Left forelimb (tissue), 1 donor: Measurements from ENCODE around the gene ARPP21.

Source experiments
- DNase-seq: peaks from one replicate; pipeline ENCODE4 v3.0.0-alpha.2; 2018; ENCODE audit warnings: low spot score

Gene ARPP21

DNA sequence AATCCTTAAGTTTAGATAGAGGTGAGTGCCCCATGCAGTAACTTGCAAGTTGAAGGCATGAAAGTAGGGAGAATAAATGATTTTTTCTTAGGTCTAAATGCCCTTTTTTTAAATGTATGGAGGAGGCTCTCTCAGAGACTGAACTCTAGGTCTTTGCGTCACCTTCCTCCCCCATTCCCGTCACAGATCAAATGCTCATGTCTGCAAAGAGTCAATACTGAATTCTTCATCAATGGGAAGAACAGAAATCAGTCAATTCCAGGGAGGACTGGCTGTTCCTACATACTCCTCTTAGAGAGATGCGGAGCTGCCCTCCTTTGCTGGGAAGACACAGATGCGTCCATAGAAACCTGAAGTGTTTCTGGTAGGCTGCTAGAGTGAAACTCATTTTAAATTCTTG, 98.2 kb downstream of the ARPP21 start:
- DNase-seq: no peak

DNA sequence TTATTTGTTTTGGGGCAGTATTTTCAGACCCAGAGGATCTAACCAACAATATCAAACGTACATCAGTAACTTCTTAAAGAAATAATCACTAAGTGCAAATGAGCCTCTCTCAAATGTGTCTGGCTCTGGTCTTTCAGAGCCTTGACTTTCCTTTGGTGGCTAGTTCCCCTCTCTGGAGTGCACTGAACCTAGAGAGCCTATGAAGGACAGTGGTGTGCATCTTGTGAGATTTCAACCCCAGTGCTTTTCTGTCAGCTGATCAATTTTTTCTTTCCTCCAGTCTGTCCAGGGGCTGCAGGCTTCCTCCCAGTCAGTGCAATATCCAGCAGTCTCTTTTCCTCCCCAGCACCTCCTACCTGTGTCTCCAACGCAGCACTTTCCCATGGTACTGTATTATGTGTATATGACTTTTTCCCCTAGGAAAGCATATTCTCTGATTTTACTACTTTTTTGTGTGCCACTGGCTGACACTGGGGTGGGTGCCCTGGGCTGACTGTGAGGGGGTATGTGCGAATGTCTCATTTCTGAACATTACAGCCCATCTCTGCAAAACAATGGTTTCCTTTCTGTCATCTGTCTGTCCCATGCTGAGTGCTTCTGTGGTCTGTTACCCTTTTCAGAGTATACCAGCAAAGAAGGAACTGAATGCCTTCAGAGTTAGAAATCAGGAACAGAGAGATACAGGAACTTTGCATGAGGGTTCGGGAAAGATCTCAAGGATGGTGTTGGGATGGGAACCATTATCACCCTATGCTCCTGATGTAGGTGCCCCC, 98.8 kb downstream of the ARPP21 start:
- DNase-seq: no peak

DNA sequence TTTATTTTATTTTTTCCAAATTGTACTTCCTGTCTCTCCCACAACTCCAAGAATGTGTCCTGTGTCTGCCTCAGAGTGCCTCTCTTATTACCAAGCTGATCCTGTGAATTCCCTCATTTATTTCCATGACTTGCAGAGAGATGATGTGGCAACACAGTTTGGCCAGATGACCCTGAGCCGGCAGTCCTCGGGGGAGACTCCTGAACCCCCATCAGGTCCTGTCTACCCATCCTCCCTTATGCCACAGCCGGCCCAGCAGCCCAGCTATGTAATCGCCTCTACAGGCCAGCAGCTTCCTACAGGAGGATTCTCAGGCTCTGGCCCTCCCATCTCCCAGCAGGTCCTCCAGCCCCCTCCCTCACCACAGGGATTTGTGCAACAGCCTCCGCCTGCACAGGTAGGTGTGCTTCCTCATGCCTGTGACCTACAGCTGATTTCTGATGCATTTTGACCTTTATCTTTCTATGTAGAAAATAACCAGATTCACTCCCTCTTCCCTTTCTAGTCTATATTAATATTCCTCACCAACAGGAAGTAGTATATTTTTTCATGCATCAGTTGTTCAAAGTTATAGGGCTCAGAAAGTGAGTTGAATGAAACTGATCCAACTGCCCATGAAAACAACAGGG, 100.0 kb downstream of the ARPP21 start:
- no peak for DNase-seq

DNA sequence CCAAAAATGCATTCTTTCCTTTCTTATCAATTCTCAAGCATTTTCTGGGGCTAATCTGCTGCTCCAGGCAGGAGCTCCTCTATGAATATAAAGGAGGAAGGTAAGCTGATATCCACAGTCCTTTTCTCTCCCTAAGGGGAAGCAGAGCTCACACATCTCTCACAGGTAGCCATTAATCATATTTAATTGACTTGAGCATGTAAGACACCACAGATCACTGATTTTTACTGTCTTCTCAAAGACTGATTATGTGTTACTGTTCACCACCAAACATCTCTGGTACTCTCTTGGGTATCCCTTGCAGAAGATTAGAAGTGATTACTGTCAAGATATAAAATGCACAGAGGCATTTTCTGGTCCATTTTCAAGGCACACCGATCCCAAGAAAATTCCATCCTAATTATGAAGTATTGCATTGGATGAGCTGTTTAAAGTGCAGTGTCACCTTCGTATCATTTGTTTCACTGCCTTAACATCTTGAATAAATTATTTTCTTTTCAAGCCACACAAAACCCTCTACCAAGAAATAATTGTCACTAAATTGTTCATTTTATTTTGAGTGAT, 100.7 kb downstream of the ARPP21 start:
- no peak for DNase-seq

DNA sequence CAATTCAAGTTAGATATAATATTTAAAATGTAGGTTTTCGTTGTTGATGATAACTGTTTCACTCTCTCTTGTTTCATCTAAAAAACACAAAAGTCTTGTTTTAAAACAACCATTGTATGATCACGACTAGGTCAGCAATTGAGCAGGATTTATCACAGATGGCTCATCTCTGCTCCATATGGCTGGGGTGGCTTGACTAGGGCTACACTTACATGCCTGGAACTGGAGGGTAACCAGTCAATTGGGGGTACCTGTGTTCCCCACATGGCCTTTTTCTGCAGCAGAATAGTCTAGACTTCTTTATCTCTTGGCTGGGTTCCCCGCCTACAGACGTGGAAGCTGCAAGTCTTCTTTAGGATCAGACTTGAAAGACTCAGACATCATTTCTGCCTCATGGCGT, 103.9 kb downstream of the ARPP21 start:
- DNase-seq: no peak

DNA sequence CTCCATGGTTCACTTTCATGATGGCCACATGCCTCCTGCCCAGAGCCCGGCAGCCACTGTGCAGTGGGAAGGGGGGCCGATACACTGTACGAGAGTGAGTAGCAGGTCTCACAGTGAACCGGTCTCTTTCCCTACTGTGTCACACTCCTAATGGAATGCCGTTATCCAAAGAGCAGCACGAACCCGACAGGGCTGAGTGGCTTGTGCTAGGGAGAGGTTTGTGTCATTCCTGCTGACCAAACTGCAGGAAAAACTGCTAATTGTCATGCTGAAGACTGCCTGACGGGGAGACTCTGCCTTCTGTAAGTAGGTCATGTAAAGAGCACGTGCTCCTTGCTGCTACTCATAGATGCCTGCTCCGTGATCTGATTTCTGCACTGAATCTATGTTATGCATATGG, 105.1 kb downstream of the ARPP21 start:
- DNase-seq: no peak

DNA sequence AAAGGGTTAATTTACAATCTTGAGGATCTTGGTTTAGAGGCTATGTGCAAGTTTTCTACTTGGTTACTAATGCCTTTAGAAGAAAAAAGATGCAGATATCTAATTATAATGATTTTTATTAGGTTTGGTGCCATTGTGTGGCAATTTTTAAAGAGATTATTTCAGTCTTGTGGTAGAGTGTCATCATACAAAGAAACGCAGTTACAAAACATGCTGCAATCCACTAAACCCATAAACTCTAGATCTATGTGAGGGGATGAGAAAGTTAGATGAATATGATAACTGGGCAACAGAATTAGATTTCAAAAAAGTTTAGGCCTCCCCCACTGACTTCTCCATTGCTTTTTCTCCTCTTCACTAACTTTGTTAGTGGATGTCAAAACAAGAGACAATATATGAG, 106.0 kb downstream of the ARPP21 start:
- DNase-seq: no peak

DNA sequence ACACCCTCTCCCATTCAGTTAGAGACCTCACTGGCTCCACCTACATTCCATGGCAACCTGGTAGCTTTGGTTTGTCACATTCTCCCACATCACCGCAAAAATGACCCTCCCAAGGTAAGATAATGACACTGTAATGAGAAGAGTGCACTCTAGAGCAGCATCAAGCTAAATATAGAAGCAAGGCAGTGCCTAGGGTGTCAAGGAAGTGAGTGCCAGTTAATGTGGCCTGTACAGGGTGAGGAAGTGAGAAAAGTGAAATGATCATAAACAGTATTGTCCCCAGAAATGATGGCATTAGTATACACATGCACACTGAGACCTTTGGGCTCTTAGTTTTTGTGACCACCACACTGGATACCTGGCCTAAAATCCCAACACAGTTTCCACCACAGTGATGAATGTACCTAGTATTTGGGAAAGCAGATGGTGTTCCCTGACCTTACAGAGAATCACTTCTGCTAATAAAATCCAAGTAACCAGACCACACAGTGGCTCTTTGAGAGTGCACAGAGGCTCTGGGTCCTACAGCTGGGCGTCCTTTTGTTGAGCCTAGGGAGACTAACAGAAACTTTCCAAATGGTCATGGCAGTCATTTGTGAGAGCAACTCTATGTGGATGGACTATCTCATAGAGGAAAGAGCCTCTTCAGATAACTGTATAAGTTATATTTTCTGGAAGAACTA, 106.6 kb downstream of the ARPP21 start:
- DNase-seq: no peak

DNA sequence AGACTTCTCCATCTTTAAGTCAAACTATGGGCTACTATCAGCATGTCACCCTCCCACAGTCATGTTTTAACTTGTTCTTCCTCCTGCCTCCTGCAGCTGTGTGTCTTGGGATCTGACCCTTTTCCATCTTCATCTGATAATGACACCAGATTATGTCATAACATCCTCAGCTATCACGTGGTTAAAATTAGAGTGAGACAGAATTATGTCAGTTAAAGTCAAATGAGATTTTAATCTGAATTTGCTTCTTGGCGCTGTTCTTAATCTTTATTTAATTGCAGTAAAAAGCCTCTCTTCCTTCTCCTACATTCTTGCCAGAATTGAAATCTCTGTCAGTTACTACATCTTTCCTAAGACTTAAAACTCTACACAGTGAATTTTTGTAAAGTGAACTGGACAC, 107.2 kb downstream of the ARPP21 start:
- DNase-seq: no peak

DNA sequence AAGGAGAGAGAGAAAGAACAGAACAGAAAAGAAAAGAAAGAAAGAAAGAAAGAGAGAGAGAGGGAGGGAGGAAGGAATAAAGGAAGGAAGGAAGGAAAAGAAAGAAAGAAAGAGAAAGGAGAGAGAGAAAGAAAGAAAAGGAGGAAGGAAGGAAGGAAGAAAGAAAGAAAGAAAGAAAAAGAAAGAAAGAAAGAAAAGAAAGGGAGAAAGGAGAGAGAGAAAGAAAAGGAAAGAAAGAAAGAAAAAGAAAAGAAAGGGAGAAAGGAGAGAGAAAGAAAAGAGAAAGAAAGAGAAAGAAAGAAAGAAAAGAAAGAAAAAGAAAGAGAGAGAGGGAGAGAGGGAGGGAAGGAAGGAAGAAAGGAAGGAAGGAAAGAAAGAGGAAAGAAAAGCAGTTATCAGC, 108.8 kb downstream of the ARPP21 start:
- DNase-seq: no peak

DNA sequence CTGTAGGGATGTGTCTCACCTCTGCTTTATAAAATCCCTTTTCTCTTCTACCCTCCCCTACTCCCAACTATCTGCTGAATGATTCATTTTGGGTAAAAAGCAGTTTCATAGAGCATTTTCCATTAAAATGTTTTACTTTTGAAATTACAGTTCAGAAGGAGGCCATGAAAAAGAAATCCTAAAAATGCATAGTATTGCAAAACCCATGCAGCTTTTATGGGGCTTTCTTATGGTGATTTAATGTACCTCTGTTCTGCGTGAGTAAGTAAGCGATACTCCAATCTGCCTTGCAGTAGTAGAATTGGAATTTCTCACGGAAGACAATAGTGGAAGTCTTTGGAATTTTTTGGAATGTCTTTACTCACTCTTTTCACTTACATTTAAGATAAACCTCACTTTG, 111.9 kb downstream of the ARPP21 start:
- no peak for DNase-seq

DNA sequence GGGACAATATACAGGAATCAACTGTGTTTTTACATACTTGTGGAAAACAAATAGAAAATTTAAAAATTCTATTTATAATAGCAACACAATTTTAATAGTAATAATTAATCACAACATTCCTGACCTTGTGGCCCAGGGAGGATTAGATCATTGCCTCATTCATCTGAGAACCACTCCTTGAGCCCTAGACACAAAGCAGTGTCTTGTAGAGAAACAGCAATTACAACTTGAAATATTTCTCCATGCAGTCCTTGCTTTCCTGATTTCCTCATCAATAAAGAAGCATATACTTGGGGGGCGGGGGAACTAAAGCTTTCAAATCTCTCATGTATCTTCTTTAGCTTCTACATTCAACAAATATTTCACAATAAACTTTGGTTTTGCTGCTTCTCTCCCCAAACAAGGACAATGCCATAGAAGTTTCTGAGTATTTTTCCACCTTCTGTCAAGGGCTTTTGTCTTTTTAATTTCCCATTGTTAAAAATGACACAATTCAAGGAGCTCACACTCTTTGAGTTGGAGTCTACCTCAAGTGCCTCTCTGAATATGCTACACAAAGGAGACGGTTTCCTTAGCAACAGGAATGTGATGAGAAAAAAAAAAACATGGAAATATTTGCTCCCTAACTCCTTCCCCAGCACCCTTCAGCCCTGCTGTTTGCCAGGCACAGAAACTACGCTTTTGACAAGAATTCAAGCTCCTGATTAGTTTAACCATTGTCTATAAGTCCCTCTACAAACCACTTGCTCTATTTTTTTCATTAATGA, 118.8 kb downstream of the ARPP21 start:
- no peak for DNase-seq

DNA sequence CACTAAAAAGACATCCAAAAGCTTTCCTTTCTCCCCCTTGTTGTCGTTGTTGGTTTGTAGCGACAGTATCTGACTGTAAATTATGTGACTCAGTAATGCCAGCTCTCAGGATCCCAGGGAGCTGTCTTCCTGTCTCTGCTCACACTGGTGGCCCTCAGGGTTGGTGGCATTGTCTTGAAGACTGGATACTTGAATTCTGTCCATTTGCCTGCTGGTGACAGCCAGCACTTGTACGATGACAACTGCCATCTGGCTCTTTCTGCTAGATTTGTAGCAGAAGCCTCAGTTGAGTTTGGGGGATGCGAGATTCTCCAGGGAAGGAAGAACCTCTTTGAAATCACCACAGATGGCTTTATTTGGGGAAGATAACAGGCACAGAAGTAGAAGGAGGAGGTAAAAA, 120.8 kb downstream of the ARPP21 start:
- DNase-seq: no peak

DNA sequence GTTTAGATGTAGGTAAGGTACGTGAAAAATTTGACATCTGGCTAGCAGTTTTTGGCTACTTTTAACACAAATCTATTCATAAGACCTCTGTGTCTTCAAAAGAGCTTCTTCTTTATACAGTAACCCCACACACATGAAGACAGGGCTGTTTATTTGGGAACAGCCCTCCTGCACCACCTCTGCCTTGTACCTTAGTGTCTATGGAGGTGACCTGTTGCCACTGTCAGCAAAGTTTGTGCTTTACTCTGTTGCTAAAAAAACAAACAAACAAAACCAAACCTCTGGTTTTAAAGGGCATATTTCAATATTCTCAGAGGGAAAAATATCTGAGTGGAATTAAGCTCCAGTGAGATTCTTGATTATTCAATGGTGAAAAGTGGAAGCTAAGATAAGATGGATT, 122.0 kb downstream of the ARPP21 start:
- no peak for DNase-seq

DNA sequence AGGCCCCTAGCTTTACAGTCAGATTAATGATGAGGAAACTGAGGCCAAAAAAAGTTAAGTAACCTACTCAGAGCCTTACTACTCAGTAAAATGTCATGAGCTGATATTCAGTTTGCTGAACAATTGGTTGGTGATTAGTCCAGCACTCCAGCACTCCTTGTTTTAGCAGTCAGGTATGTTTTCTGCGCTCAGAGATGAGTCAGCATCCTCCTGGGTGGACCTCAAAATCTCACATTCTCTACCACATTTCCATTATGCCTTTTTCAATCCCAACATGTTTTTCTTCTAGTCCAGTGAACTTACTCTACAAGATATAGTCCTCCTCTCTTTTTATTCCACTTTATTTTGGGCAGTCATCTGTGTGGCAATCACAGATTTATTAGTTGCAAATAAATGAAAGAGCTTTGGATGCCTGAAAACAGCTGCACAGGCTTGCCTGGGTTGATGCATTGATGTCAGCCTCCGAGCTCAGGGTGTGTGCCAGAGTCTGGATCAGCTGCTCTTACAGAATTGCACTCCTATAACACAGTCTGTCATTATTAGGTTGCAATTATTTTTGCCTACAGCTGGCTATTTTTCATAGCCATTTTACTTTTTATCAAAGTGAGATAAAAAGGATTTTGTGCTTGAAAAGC, 133.2 kb downstream of the ARPP21 start:
- DNase-seq: no peak

DNA sequence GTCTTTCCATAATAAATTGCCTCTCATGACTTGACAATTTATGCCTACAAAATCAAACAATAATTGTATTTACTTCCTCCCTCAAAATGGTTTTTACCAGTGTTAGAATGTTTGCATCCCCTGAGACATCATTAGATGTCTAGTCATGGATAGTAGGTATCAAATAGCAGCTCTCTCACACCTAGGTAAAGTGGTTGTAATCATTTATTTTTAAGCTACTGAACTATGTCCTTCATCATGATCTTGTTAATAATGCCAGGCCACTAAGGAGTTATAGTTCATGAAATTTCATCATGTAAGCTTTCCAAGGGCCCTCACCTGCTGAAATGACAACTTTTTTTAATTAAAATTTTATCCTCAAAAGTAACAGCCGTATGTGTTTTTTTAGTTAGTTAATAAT, 134.1 kb downstream of the ARPP21 start:
- no peak for DNase-seq

DNA sequence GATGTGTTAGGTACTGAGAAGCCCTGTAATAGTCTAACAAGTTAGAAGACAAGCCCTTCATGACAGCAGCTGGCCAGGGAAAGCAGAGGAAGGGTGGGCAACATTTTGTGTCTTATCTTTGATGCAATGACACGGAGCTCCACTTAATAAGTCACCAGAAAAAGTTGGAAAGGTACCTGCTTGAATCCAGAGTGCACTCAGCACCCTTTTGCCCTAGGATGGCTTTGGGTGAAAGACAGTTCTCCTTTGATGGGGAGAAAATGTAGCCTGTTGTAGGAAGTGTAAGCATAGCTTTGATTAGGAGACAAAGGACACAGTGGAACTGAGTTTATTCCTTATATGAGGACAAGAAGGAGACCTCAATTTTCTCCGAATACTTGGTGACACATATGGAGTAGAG, 137.0 kb downstream of the ARPP21 start:
- no peak for DNase-seq

DNA sequence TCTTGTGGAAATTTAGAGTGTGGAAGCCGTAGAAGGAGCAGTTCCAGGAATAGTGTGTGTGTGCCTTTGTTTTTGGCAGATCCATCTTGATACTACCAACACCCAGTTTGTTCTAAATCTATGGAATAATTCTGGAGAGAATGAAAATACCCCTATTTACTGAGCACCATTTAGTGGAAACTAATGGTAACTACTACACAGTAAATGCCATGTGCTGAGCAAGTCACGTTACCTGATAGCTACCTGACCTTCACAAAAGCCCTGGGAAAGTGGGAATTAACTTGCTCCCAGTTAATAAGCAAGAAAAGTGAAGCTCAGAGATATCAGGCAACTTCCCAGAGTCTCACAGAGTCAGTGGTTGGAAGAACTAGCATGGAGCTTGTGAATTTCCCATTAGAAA, 137.7 kb downstream of the ARPP21 start:
- DNase-seq: no peak

DNA sequence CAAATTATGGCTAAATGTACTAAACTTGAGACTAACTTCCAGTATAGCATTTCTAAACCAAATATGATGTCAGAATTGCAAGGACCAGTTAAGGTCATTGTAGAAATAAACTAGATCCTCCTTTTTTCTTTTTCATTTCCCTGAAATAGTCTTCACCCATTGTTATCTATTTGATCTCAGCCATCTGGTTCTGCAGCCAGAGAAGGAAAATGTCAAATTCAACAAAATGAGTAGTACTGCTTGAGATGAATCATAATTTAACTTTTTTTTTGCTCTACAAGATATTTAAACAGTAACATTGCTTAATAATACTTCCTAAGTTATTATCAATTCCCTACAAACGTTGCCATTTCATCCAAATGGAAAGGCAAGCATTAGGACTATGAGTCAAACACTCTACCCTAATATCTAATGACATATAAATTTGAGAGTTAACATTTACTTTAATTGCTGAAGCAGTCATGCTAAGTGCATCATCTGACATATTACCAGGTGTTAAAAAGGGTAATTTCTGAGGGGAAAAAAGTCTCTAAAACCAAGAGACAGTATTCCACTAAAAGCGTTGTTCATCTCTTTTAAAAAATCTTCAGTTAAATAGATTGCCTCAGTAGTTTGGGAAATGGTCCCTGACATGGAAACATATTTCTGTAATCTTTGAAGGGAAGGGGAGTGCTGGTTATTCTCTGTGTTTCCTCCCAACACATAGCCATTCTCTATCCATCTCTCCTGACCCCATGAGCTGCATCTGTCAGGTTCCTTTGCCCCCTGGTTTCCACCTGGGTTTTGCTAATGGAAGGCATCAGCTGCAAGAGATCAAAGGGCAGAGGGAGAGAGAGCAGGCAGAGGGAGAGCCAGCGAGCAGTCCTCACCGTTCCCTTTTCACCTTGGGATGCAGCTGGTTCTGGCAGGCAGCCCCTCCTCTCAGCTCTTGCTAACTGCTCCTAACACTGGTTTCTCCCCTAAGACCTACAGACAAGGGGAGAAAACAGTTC, 138.5 kb downstream of the ARPP21 start:
- no peak for DNase-seq

DNA sequence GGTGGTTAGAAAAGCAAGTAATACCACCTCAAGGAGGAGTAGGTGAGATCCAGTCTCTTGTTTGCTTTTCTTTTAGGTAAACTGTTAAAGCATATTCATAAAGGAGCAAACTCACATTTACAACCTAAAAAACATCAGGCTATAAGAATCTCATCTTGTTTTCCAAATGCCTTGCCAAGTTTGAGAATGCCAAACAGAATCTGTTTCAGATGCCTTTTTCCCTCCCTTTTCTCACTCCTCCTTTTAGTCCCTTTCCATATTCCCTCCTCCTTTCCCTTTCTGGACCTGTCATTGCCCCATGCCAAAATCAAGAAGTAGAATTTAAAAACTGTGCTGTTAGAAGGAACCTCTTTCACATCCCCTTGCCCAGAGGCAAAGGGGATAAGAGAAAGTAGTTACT, 140.3 kb downstream of the ARPP21 start:
- no peak for DNase-seq

DNA sequence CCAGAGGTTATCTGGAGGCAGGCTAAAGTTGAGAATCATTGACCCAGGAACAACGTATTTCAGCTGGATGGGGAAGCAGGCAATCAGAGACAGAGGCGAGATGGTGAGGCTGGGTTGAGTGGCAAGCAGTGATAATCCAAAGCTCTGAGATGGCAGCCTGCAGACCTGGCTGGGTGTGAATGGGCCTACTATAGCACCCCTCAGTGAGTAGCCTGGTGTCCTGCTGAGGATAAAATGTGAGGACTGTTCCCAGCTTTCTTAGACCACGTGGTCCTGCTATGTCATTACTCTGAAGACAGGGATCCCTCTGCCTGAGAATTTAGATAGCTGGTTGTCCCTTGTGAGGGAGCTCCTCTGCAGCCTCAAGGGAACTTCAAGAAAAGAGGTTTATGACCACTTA, 141.5 kb downstream of the ARPP21 start:
- no peak for DNase-seq
